Adipocyte (in vitro differentiated cells): Measurements from ENCODE around the gene DDX20.

ENCODE experiments used
- DNase-seq: peaks from one replicate; pipeline ENCODE4 v3.0.0-alpha.2; 2015; ENCODE audit warnings: low read depth
- H3K27me3 ChIP-seq: replicated peaks from 2 replicates; pipeline ENCODE4 v1.7.0; 2013; ENCODE audit warnings: mild to moderate bottlenecking, low read length, moderate library complexity; ENCODE audit not compliant: control insufficient read depth, insufficient read depth
- H3K36me3 ChIP-seq: 2 replicates; pipeline ENCODE4 v1.7.0; 2013; ENCODE audit warnings: low read length, mild to moderate bottlenecking, moderate library complexity; ENCODE audit not compliant: control insufficient read depth, insufficient read depth, severe bottlenecking
- H3K4me1 ChIP-seq: 2 replicates; pipeline ENCODE4 v1.7.0; 2013; ENCODE audit warnings: mild to moderate bottlenecking, low read length, moderate library complexity; ENCODE audit not compliant: control insufficient read depth, insufficient read depth
- H3K4me3 ChIP-seq: 2 replicates; pipeline ENCODE4 v1.7.0; 2013; ENCODE audit warnings: mild to moderate bottlenecking, low read length, moderate library complexity
- H3K9ac ChIP-seq: 2 replicates; pipeline ENCODE4 v1.7.0; 2013; ENCODE audit warnings: mild to moderate bottlenecking, low read length, moderate library complexity
- H3K9me3 ChIP-seq: 2 replicates; pipeline ENCODE4 v1.7.0; 2013; ENCODE audit warnings: mild to moderate bottlenecking, low read length, moderate library complexity; ENCODE audit not compliant: control insufficient read depth

DDX20 gene

GRCh38 chr1:111723091-111723806 is 32.5 kb upstream of the DDX20 start:
- H3K9ac ChIP-seq = no peak overlapping the region
- no peak for DNase-seq
- H3K4me1 ChIP-seq = peaks cover 45% of the 10 kb centered on the region
- no peaks in the 10 kb centered on the region for H3K9me3 ChIP-seq
- H3K27me3 ChIP-seq = no peaks in the 10 kb centered on the region
- H3K4me3 ChIP-seq = no peak overlapping the region
- H3K36me3 ChIP-seq = no peaks in the 10 kb centered on the region

GRCh38 chr1:111723871-111724270 is 31.8 kb upstream of the DDX20 start:
- H3K9ac ChIP-seq = no peak overlapping the region
- DNase-seq = no peak
- H3K4me1 ChIP-seq = peaks cover 45% of the 10 kb centered on the region
- no peaks in the 10 kb centered on the region for H3K9me3 ChIP-seq
- H3K36me3 ChIP-seq = no peaks in the 10 kb centered on the region
- no peak overlapping the region for H3K4me3 ChIP-seq
- no peaks in the 10 kb centered on the region for H3K27me3 ChIP-seq

- Histone ChIP-seq H3K4me1 (peaks cover 50% of the 10 kb centered on the region), H3K9me3 (no peaks in the 10 kb centered on the region), H3K36me3 (no peaks in the 10 kb centered on the region), H3K4me3 (no peak overlapping the region), H3K27me3 (no peaks in the 10 kb centered on the region), H3K9ac (no peak overlapping the region)
- DNase-seq = no peak
Measured at GRCh38 chr1:111725192-111725591, 30.5 kb upstream of the DDX20 start.

- no peaks in the 10 kb centered on the region for H3K36me3 ChIP-seq
- DNase-seq = no peak
- H3K4me3 ChIP-seq = no peak overlapping the region
- no peak overlapping the region for H3K9ac ChIP-seq
- no peaks in the 10 kb centered on the region for H3K9me3 ChIP-seq
- H3K27me3 ChIP-seq = no peaks in the 10 kb centered on the region
- H3K4me1 ChIP-seq = peaks cover 49% of the 10 kb centered on the region
Measured at GRCh38 chr1:111727056-111727455, 28.6 kb upstream of the DDX20 start.

- Histone ChIP-seq H3K9ac (no peak overlapping the region), H3K4me1 (peaks cover 49% of the 10 kb centered on the region), H3K4me3 (no peak overlapping the region), H3K9me3 (no peaks in the 10 kb centered on the region), H3K27me3 (no peaks in the 10 kb centered on the region), H3K36me3 (no peaks in the 10 kb centered on the region)
- no peak for DNase-seq
Measured at GRCh38 chr1:111729271-111729921, 26.3 kb upstream of the DDX20 start.

- Histone ChIP-seq H3K9ac (no peak overlapping the region), H3K4me1 (peaks cover 53% of the 10 kb centered on the region), H3K9me3 (no peaks in the 10 kb centered on the region), H3K36me3 (no peaks in the 10 kb centered on the region), H3K4me3 (no peak overlapping the region), H3K27me3 (no peaks in the 10 kb centered on the region)
- DNase-seq = no peak
Measured at GRCh38 chr1:111729946-111730681, 25.6 kb upstream of the DDX20 start.

- Histone ChIP-seq H3K4me1 (peaks cover 56% of the 10 kb centered on the region), H3K4me3 (no peak overlapping the region), H3K36me3 (no peaks in the 10 kb centered on the region), H3K9me3 (no peaks in the 10 kb centered on the region), H3K27me3 (no peaks in the 10 kb centered on the region), H3K9ac (no peak overlapping the region)
- DNase-seq = no peak
Measured at GRCh38 chr1:111730706-111731105, 25.0 kb upstream of the DDX20 start.

GRCh38 chr1:111731956-111732355 is 23.7 kb upstream of the DDX20 start:
- H3K9me3 ChIP-seq = no peaks in the 10 kb centered on the region
- no peak overlapping the region for H3K4me3 ChIP-seq
- no peak for DNase-seq
- H3K27me3 ChIP-seq = no peaks in the 10 kb centered on the region
- no peak overlapping the region for H3K9ac ChIP-seq
- H3K36me3 ChIP-seq = no peaks in the 10 kb centered on the region
- H3K4me1 ChIP-seq = peaks cover 69% of the 10 kb centered on the region

GRCh38 chr1:111732718-111733117 is 23.0 kb upstream of the DDX20 start:
- no peak overlapping the region for H3K9ac ChIP-seq
- H3K9me3 ChIP-seq = no peaks in the 10 kb centered on the region
- no peak for DNase-seq
- no peak overlapping the region for H3K4me3 ChIP-seq
- peaks cover 76% of the 10 kb centered on the region for H3K4me1 ChIP-seq
- no peaks in the 10 kb centered on the region for H3K27me3 ChIP-seq
- no peaks in the 10 kb centered on the region for H3K36me3 ChIP-seq

- H3K4me1 ChIP-seq = peaks cover 82% of the 10 kb centered on the region
- H3K9me3 ChIP-seq = no peaks in the 10 kb centered on the region
- peak; percentile 68 for DNase-seq
- no peaks in the 10 kb centered on the region for H3K36me3 ChIP-seq
- H3K4me3 ChIP-seq = no peak overlapping the region
- no peaks in the 10 kb centered on the region for H3K27me3 ChIP-seq
- H3K9ac ChIP-seq = peak overlapping the region; percentile 12
Measured at GRCh38 chr1:111733183-111733991, 22.3 kb upstream of the DDX20 start.

GRCh38 chr1:111733992-111734341 is 21.7 kb upstream of the DDX20 start:
- no peaks in the 10 kb centered on the region for H3K9me3 ChIP-seq
- peaks cover 82% of the 10 kb centered on the region for H3K4me1 ChIP-seq
- H3K27me3 ChIP-seq = no peaks in the 10 kb centered on the region
- H3K36me3 ChIP-seq = no peaks in the 10 kb centered on the region
- peak overlapping the region; percentile 12 for H3K9ac ChIP-seq
- DNase-seq = no peak
- H3K4me3 ChIP-seq = no peak overlapping the region
